Adipose tissue (tissue), 3 donors: ENCODE results near the gene EPHA10. TPM values are rescaled to one million over a fixed set of nuclear protein-coding genes. Genes with fewer than 3 reads are reported as not detected.

Experiments
- H3K27ac ChIP-seq: one replicate; pipeline ENCODE4 v1.5.1; 2013; ENCODE audit warnings: low read depth, low read length
- WGBS, 3 donors: extraction: QIAGEN DNeasy Blood & Tissue Kit; methylation state at CpG; one replicate each; pipeline ENCODE4 v1.1.7; 2013; 5-methylcytosine and 5-hydroxymethylcytosine counted together
- polyA plus RNA-seq, 3 donors: library from polyadenylated mRNA; stranded (reverse); fragments of 200-250 nt; gene quantifications; one replicate each; pipeline ENCODE4 v1.2.3, GENCODE V29; 2013
- donor health status: healthy with polysubstance abuse.
- donor health status: Bipolar disorder and iron deficiency.
- donor health status: healthy.

Gene EPHA10
- polyA plus RNA-seq, 3 donors: 0.04 to 2.0 (median 0.90) TPM

DNA sequence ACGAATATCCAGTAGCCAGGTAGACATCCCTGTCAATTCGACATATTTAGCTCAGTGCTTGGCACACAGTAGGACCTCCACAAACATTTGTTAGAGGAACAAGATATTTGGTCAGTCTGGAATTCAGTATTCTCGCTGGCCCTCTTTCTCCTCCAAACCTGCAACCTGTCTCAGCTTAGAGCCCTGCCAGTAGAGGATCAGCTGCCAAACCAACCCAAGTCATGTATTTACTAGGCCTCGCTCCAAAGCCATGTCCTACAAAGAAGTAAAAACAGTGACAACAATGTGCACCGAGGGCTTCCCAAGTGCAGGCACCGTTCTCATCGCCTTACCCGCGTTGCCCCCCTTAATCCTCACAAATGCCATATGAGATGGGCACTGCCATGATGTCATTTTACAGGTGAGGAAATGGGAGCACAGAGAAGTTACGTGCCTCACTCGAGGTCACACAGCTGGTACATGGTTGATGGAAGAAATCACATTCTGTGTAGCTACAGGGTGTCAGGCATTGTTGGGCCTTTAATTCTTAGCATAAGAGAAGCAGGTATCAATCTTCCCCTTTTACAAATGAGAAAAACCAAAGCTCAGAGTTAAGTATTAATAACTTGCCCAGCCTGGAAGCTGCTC, 98.6 kb downstream of the EPHA10 start:
- WGBS, 3 donors: 74 to 89% (median 87%) methylated on average over 11 of the region's 11 CpGs

More for the DNA sequence above, 98.6 kb downstream of the EPHA10 start:
- no peak overlapping the region for H3K27ac ChIP-seq

Other genes starting within 250 kb of the EPHA10 start
- gene SNIP1, start 210.8 kb downstream of the EPHA10 start, polyA plus RNA-seq: 1 to 10 TPM; 2.2 to 5.5 (median 5.0) TPM
- gene DNALI1, start 208.2 kb downstream of the EPHA10 start, polyA plus RNA-seq: 10 to 100 TPM in 2 of 3 donors, 1 to 10 TPM in 1; 3.8 to 13.3 (median 10.6) TPM
- 10 to 100 TPM; 17.7 to 49.4 (median 46.7) TPM for gene GNL2, start 169.2 kb downstream of the EPHA10 start, polyA plus RNA-seq
- 1 to 10 TPM in 1 of 3 donors, under 1 TPM in 2; 0.07 to 1.5 (median 0.77) TPM for gene RSPO1, start 130.2 kb downstream of the EPHA10 start, polyA plus RNA-seq
- under 1 TPM; 0.22 to 0.67 (median 0.56) TPM for gene CDCA8, start 72.6 kb downstream of the EPHA10 start, polyA plus RNA-seq
- 1 to 10 TPM in 1 of 3 donors, under 1 TPM in 2; 0.56 to 7.4 (median 0.97) TPM for gene MANEAL, start 28.7 kb upstream of the EPHA10 start, polyA plus RNA-seq
- gene C1orf122, start 42.7 kb upstream of the EPHA10 start, polyA plus RNA-seq: 10 to 100 TPM; 31.9 to 78.2 (median 62.2) TPM
- gene YRDC, start 43.1 kb upstream of the EPHA10 start, polyA plus RNA-seq: 10 to 100 TPM in 1 of 3 donors, 1 to 10 TPM in 2; 7.6 to 18.0 (median 8.7) TPM
- gene MTF1, start 94.5 kb upstream of the EPHA10 start, polyA plus RNA-seq: 1 to 10 TPM; 2.0 to 4.4 (median 3.9) TPM
- gene INPP5B, start 181.9 kb upstream of the EPHA10 start, polyA plus RNA-seq: 10 to 100 TPM in 2 of 3 donors, 1 to 10 TPM in 1; 5.1 to 15.0 (median 10.0) TPM
- gene SF3A3, start 224.9 kb upstream of the EPHA10 start, polyA plus RNA-seq: 10 to 100 TPM; 15.1 to 28.7 (median 26.7) TPM
- gene FHL3, start 240.4 kb upstream of the EPHA10 start, polyA plus RNA-seq: 10 to 100 TPM; 11.0 to 16.3 (median 14.1) TPM
- gene UTP11, start 247.6 kb upstream of the EPHA10 start, polyA plus RNA-seq: 10 to 100 TPM; 17.3 to 30.4 (median 28.3) TPM